Measurements from ENCODE around the gene LDLRAP1. TPM values are rescaled to one million over a fixed set of nuclear protein-coding genes. Genes with fewer than 3 reads are reported as not detected.
"Not testable (repeated sequence)": the region's sequence is repeated elsewhere in the genome, so short reads cannot be mapped to it uniquely, and the experiment has no call there.

LDLRAP1 gene, protein sequence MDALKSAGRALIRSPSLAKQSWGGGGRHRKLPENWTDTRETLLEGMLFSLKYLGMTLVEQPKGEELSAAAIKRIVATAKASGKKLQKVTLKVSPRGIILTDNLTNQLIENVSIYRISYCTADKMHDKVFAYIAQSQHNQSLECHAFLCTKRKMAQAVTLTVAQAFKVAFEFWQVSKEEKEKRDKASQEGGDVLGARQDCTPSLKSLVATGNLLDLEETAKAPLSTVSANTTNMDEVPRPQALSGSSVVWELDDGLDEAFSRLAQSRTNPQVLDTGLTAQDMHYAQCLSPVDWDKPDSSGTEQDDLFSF
- 4.6 and 8.4 TPM in 2 replicates for total RNA-seq (2014; rRNA removed; shearing (Covaris generic); ENCODE audit: low replicate concordance)

GRCh38 chr1:25543425-25544242, at the start of gene LDLRAP1:
LDLRAP1 (plus strand) TSS chr1:25543606; CDS start chr1:25543699, 93 bp downstream.
- in situ Hi-C loops (cut with HindIII; ENCODE audit: low pct_unique_long_range_greater_than_20kb, low sequenced_read_pairs), result no loop called here
- peak; percentile 66 for DNase-seq (ENCODE audit: low read depth)

GRCh38 chr1:25494952-25495351, 48.5 kb upstream of the LDLRAP1 start:
- in situ Hi-C loops (cut with HindIII; ENCODE audit: low pct_unique_long_range_greater_than_20kb, low sequenced_read_pairs), result no loop called here

GRCh38 chr1:25500694-25501093, 42.7 kb upstream of the LDLRAP1 start:
- in situ Hi-C loops (cut with HindIII; ENCODE audit: low pct_unique_long_range_greater_than_20kb, low sequenced_read_pairs), result no loop called here
- no peak for DNase-seq (ENCODE audit: low read depth)

More at GRCh38 chr1:25494952-25495351, 48.5 kb upstream of the LDLRAP1 start:
- no peak for DNase-seq (ENCODE audit: low read depth)

DNA sequence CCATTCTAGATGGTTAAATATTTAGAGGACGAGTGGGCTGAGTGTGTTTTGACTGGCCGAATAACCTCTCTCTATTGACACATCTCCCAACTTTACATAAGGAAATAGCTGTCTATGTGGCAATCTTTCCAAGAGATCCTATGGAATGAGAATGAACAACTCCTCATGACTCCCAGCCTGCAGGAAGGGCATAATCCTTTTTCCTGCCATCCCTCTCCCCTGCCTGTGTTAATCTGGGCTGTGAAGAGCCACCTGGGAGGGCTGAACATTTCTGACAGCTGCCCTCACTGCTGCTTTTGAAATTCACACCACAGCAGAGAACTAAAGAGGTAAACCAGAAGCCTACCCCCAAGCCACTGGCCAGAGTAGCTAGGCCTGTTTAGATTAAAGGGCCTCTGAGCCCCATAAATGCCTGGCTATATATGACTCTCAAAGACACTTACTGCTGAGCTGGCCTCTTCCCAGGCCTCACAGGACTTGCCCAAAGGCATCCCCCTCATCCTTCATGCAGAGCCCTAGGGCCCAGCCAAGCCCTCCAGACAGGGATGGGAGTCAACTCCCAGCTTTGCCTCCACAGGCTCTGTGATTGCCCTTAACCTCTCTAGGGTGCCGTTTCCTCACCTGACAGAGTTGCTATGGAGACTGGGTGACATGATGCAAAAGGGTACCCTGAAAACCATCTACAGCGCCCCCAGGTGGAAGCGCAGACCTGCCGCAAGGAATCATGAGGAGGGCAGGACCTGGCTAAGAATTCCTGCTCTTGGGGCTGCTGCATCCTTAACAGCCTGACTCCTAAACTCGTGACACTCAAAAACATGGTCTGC, 42.0 kb upstream of the LDLRAP1 start:
- in situ Hi-C loops (cut with HindIII; ENCODE audit: low pct_unique_long_range_greater_than_20kb, low sequenced_read_pairs), result no loop called here
- DNase-seq (ENCODE audit: low read depth), result no peak

DNA sequence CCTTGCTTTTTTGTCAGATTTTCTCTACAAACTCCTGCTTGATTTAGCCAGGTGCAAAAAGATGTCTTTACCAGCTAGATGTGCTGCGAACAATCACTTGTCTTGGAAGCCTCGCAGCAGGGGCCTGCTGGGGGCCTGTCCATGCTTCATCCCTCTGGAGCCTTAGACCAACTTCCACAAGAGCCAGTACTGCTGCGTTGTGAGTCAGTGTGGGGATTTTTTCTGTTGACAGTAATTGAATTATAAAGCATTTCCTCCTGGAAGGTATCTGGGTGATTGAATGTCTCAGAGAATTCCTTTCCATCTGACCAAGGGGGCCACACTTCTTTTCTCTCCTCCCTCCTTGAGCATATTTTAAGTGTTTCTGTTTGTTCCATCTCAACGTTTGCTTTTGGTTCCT, 40.4 kb upstream of the LDLRAP1 start:
- DNase-seq (ENCODE audit: low read depth), result no peak
- in situ Hi-C loops (cut with HindIII; ENCODE audit: low pct_unique_long_range_greater_than_20kb, low sequenced_read_pairs), result no loop called here

DNA sequence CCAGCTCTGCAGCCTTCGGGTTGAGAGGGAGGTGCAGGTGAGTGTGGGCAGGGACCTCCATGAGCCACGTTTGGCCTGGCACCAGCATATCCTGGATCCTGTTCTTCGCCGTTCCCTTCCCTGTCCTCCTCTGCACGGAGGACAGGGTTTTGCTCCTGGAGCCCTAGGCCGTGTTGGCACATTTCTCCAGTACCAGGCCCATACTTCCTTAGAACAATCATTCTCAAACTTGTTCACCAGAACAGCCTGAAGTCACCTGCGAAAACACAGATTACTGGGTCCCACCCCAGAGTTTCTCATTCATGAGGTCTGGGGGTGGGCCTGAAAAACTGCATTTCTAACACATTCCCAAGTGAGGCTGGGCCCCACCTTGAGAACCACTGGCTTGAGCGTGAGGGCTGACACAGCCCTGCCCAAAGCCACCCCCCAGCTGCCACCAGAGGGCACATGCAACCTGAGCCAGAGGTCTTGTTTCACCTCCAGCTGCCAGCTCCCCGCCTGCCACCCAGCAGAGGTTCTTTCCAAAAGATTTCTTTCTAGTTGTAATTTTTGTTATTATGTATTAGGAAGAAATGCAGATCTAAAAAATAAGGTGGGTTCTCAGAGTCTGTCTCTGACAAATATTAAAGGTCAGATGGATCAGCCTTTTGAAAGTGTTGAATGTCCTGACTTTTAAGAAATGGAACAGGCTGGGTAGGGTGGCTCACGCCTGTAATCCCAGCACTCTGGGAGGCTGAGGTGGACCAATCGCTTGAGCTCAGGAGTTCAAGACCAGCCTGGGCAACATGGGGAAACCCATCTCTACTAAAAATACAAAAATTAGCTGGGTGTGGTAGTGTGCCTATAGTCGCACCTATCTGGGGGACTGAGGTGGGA, 39.6 kb upstream of the LDLRAP1 start:
- in situ Hi-C loops (cut with HindIII; ENCODE audit: low pct_unique_long_range_greater_than_20kb, low sequenced_read_pairs), result no loop called here

GRCh38 chr1:25504706-25505595, 38.5 kb upstream of the LDLRAP1 start:
- in situ Hi-C loops (cut with HindIII; ENCODE audit: low pct_unique_long_range_greater_than_20kb, low sequenced_read_pairs), result no loop called here
- DNase-seq (ENCODE audit: low read depth), result no peak

More for the DNA sequence above, 39.6 kb upstream of the LDLRAP1 start:
- DNase-seq (ENCODE audit: low read depth), result no peak

GRCh38 chr1:25505656-25506385, 37.6 kb upstream of the LDLRAP1 start:
- in situ Hi-C loops (cut with HindIII; ENCODE audit: low pct_unique_long_range_greater_than_20kb, low sequenced_read_pairs), result no loop called here
- DNase-seq (ENCODE audit: low read depth), result no peak

DNA sequence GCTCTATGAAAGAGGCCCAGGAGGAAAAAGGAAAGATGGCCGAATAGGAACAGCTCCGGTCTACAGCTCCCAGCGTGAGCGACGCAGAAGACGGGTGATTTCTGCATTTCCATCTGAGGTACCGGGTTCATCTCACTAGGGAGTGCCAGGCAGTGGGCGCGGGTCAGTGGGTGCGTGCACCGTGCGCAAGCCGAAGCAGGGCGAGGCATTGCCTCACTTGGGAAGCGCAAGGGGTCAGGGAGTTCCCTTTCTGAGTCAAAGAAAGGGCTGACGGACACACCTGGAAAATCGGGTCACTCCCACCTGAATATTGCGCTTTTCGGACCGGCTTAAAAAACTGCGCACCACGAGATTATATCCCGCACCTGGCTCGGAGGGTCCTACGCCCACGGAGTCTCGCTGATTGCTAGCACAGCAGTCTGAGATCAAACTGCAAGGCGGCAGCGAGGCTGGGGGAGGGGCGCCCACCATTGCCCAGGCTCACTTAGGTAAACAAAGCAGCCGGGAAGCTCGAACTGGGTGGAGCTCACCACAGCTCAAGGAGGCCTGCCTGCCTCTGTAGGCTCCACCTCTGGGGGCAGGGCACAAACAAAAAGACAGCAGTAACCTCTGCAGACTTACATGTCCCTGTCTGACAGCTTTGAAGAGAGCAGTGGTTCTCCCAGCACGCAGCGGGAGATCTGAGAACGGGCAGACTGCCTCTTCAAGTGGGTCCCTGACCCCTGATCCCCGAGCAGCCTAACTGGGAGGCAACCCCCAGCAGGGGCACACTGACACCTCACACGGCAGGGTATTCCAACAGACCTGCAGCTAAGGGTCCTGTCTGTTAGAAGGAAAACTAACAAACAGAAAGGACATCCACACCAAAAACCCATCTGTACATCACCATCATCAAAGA, 36.6 kb upstream of the LDLRAP1 start:
- DNase-seq (ENCODE audit: low read depth); in situ Hi-C loops (cut with HindIII; ENCODE audit: low pct_unique_long_range_greater_than_20kb, low sequenced_read_pairs): not testable (repeated sequence)

GRCh38 chr1:25513666-25514065, 29.7 kb upstream of the LDLRAP1 start:
- DNase-seq (ENCODE audit: low read depth), result no peak
- in situ Hi-C loops (cut with HindIII; ENCODE audit: low pct_unique_long_range_greater_than_20kb, low sequenced_read_pairs), result no loop called here

DNA sequence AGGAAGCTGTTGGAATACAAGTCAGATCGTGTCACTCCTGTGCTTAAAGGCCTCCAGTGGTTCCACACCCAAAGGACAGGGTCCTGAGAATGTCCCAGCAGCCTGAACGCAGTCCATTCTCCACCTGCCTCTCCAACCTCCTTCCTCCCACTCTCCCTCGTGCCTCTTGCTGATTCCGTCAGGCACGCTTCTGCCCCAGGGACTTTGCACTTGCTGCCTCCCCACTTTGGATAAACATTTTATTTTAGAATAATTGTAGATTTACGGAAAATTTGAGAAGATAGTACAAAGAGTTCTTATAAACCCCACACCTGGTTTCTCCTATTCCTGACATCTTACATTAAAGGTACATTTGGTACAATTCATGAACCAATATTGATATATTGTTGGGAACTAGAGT, 28.4 kb upstream of the LDLRAP1 start:
- DNase-seq (ENCODE audit: low read depth), result no peak
- in situ Hi-C loops (cut with HindIII; ENCODE audit: low pct_unique_long_range_greater_than_20kb, low sequenced_read_pairs), result no loop called here

GRCh38 chr1:25516686-25517085, 26.7 kb upstream of the LDLRAP1 start:
- in situ Hi-C loops (cut with HindIII; ENCODE audit: low pct_unique_long_range_greater_than_20kb, low sequenced_read_pairs), result no loop called here
- no peak for DNase-seq (ENCODE audit: low read depth)

DNA sequence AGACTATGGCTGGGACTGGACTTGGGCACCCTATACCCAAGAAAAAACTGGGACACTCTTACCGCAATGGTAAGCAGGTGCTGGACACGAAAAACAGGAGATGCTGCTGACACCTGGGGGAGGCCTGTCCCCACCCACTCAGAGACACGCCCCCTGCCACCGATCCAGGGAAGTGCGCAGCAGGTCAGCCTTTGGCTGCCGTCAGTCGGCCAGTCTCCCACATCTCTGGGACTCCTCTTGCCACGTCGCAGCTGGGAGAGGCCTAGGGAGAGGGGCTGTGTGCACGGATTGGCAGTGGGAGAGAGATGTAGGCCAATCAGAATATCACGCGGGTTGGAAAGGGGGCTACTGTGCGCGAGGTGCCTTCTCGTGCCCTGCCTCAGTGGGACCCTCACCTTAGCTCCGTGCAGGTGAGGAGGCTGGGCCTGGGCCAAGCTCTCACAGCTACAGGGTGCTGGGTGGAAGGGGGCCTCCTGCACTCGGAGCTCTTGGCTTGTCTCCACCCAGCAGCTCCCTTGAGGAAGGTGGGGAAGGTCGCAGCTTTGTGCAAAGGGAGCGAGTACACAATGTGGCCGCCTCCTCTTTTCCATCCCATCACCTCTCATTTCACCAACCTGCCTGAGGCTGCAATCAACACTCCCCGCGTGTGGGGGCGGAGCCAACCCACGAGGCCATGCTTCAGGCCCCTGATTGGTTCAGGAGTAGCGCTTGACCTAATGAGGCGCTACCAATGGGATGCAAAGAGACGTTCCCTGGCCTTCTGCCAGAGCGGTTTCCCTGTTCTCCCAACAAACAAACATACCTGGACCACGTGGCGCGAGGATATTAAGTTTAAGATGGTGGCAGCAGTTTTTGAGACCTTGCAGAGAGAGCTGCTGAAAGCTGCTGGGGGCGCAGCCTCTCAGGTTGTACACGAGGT, 25.7 kb upstream of the LDLRAP1 start:
- DNase-seq (ENCODE audit: low read depth), result no peak
- in situ Hi-C loops (cut with HindIII; ENCODE audit: low pct_unique_long_range_greater_than_20kb, low sequenced_read_pairs), result no loop called here

DNA sequence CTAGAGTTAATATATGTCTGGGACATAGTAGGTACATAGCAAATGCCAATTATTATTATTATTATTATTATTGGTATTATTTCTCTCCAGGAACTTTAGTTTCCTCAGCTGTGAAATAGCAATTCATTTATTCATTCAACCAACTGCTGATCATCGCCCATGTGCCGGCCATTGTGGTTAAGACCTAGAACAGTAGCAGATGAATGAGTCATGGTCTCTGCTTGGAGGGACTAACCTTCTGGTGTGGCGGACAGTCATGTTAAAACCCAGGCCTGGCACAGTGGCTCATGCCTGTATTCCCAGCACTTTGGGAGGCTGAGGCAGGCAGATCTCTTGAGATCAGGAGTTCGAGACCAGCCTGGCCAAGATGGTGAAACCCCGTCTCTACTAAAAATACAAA, 23.8 kb upstream of the LDLRAP1 start:
- no peak for DNase-seq (ENCODE audit: low read depth)
- in situ Hi-C loops (cut with HindIII; ENCODE audit: low pct_unique_long_range_greater_than_20kb, low sequenced_read_pairs), result no loop called here
